Thyroid gland (tissue), 4 donors: ENCODE measurements around the gene OLFML2B.

ENCODE experiments used
- POLR2A ChIP-seq, 2 donors: fragments of 450-650 bp; IDR thresholded peaks; one replicate each; pipeline ENCODE4 v1.6.1; 2017; ENCODE audit warnings: antibody characterized with exemption in 2 of 2, mild to moderate bottlenecking in 2 of 2, moderate library complexity in 1 of 2
- TF ChIP-seq, protein P1 (sequence below), 6 experiments: fragments of 200-600 bp in 3 of 6; fragments of 450-650 bp in 3 of 6; sonication (generic) in 3 of 6; IDR thresholded peaks; one replicate each; pipeline ENCODE4 v1.5.1; 2016 to 2019; ENCODE audit warnings: antibody characterized with exemption in 6 of 6, mild to moderate bottlenecking in 2 of 6, inconsistent platforms in 1 of 6, moderate library complexity in 1 of 6

DNA sequence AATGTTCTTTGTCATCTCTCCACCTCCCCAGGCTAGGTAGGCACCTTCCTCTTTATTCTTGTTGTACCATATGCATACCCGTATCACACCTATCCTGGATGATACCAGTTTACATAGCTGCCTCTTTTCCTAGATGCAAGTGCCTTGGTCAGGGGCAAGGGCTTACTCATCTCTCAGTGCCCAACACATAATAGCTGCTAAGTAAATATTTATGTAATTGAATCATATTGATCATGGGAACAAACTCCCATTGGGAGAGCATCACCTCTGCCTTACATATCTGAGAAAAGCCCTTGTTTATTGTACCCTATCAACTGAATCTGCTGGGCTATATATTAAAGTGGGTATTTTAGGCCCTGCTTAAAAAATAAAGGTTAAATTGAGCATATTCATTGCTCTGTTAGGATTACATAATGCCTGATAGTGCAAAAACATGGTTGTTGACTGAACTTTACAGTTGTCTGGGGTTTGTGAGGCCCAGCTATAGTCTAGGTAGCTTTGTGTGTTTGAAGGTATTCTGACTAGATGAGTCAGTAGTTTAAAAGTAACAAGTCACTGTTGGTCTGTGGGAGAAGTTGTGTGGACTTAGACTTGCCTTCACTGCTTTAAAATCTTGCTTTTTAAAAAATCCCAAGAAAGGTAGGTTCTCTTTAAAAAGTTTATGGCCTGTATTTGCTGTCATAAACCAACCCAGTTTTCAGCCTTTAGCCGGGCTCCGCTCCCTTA is 82.6 kb downstream of the OLFML2B start:
- TF ChIP-seq, protein P1, sequence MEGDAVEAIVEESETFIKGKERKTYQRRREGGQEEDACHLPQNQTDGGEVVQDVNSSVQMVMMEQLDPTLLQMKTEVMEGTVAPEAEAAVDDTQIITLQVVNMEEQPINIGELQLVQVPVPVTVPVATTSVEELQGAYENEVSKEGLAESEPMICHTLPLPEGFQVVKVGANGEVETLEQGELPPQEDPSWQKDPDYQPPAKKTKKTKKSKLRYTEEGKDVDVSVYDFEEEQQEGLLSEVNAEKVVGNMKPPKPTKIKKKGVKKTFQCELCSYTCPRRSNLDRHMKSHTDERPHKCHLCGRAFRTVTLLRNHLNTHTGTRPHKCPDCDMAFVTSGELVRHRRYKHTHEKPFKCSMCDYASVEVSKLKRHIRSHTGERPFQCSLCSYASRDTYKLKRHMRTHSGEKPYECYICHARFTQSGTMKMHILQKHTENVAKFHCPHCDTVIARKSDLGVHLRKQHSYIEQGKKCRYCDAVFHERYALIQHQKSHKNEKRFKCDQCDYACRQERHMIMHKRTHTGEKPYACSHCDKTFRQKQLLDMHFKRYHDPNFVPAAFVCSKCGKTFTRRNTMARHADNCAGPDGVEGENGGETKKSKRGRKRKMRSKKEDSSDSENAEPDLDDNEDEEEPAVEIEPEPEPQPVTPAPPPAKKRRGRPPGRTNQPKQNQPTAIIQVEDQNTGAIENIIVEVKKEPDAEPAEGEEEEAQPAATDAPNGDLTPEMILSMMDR (IDR thresholded peaks at IDR 0.05): no peak
- TF ChIP-seq POLR2A (IDR thresholded peaks at IDR 0.05): no peak
